Progenitor cell of endocrine pancreas (in vitro differentiated cells): Measurements from ENCODE around the gene TVP23A. TPM values are rescaled to one million over a fixed set of nuclear protein-coding genes. Genes with fewer than 3 reads are reported as not detected.
A peak's percentile ranks its signal among the peaks of the same experiment; 100 is the strongest.
"Not testable (repeated sequence)": the region's sequence is repeated elsewhere in the genome, so short reads cannot be mapped to it uniquely, and the experiment has no call there.

ENCODE experiments used
- DNase-seq: peaks from one replicate; pipeline ENCODE4 v3.0.0; 2021; ENCODE audit warnings: low spot score; ENCODE audit not compliant: unreplicated experiment
- H3K27ac Mint-ChIP-seq: 2 replicates; pipeline ENCODE4 v1.8.0; 2021; ENCODE audit warnings: mild to moderate bottlenecking, moderate library complexity, mixed read lengths
- H3K27me3 Mint-ChIP-seq: 2 replicates; pipeline ENCODE4 v1.8.0; 2021; ENCODE audit warnings: mixed read lengths
- H3K36me3 Mint-ChIP-seq: 2 replicates; pipeline ENCODE4 v1.8.0; 2022; ENCODE audit warnings: mixed read lengths; ENCODE audit not compliant: insufficient read depth
- H3K4me1 Mint-ChIP-seq: 2 replicates; pipeline ENCODE4 v1.8.0; 2021; ENCODE audit warnings: low read depth, mixed read lengths
- H3K4me3 Mint-ChIP-seq: 2 replicates; pipeline ENCODE4 v1.8.0; 2021; ENCODE audit warnings: low read depth, mild to moderate bottlenecking, moderate library complexity, mixed read lengths
- H3K9me3 Mint-ChIP-seq: 2 replicates; pipeline ENCODE4 v1.8.0; 2021; ENCODE audit warnings: low read depth, mixed read lengths
- CTCF ChIP-seq: fragments of 200-600 bp; sonication (generic); IDR thresholded peaks from one replicate; pipeline ENCODE4 v1.5.0; 2021; ENCODE audit warnings: antibody characterized with exemption, mild to moderate bottlenecking; ENCODE audit not compliant: unreplicated experiment
- total RNA-seq: library from RNA; stranded (reverse); gene quantifications from 2 replicates; pipeline ENCODE4 v1.2.1, GENCODE V29; 2021

The TVP23A gene
- total RNA-seq, 1 donor from 2014 or later = 8.5 TPM

- peaks cover 10% of the 10 kb centered on the region for H3K36me3 Mint-ChIP-seq
- no peaks in the 10 kb centered on the region for H3K9me3 Mint-ChIP-seq
- H3K4me1 Mint-ChIP-seq = peaks cover 14% of the 10 kb centered on the region
- H3K4me3 Mint-ChIP-seq = peak overlapping the region; percentile 18
- TF ChIP-seq CTCF = no peak
- no peak for DNase-seq
- no peak overlapping the region for H3K27ac Mint-ChIP-seq
- H3K27me3 Mint-ChIP-seq = no peaks in the 10 kb centered on the region
Measured at GRCh38 chr16:10745841-10746240, 72.8 kb downstream of the TVP23A start.

- DNase-seq = no peak
- no peak for TF ChIP-seq CTCF
Measured at GRCh38 chr16:10744370-10745030, 74.1 kb downstream of the TVP23A start.

GRCh38 chr16:10743610-10744369, 74.8 kb downstream of the TVP23A start, which contains the start of gene NUBP1:
TSS of gene NUBP1 (plus strand) at chr16:10743842. CDS start at chr16:10743864, 22 bp downstream.
- H3K36me3 Mint-ChIP-seq = peaks cover 7% of the 10 kb centered on the region
- H3K27ac Mint-ChIP-seq = peak within 1 kb of the TSS; percentile 100
- DNase-seq = peak; percentile 99
- TF ChIP-seq CTCF = no peak
- H3K4me1 Mint-ChIP-seq = peaks cover 14% of the 10 kb centered on the region
- peak within 1 kb of the TSS; percentile 96 for H3K4me3 Mint-ChIP-seq
- H3K27me3 Mint-ChIP-seq = no peaks in the 10 kb centered on the region
- no peaks in the 10 kb centered on the region for H3K9me3 Mint-ChIP-seq

More at GRCh38 chr16:10744370-10745030, 74.1 kb downstream of the TVP23A start:
- H3K9me3 Mint-ChIP-seq = no peaks in the 10 kb centered on the region
- peaks cover 14% of the 10 kb centered on the region for H3K4me1 Mint-ChIP-seq
- no peaks in the 10 kb centered on the region for H3K27me3 Mint-ChIP-seq
- peak overlapping the region; percentile 96 for H3K4me3 Mint-ChIP-seq
- H3K36me3 Mint-ChIP-seq = peaks cover 9% of the 10 kb centered on the region
- peak overlapping the region; percentile 100 for H3K27ac Mint-ChIP-seq

- no peak for TF ChIP-seq CTCF
- H3K4me1 Mint-ChIP-seq = peaks cover 14% of the 10 kb centered on the region
- peak overlapping the region; percentile 96 for H3K4me3 Mint-ChIP-seq
- H3K27ac Mint-ChIP-seq = peak overlapping the region; percentile 100
- H3K27me3 Mint-ChIP-seq = no peaks in the 10 kb centered on the region
- H3K36me3 Mint-ChIP-seq = peaks cover 4% of the 10 kb centered on the region
- no peak for DNase-seq
- H3K9me3 Mint-ChIP-seq = no peaks in the 10 kb centered on the region
Measured at GRCh38 chr16:10743227-10743609, 75.4 kb downstream of the TVP23A start.

GRCh38 chr16:10741844-10742243, 76.8 kb downstream of the TVP23A start:
- H3K4me1 Mint-ChIP-seq = peaks cover 17% of the 10 kb centered on the region
- no peak for DNase-seq
- peaks cover 3% of the 10 kb centered on the region for H3K36me3 Mint-ChIP-seq
- no peaks in the 10 kb centered on the region for H3K9me3 Mint-ChIP-seq
- no peak overlapping the region for H3K4me3 Mint-ChIP-seq
- no peak for TF ChIP-seq CTCF
- no peaks in the 10 kb centered on the region for H3K27me3 Mint-ChIP-seq
- no peak overlapping the region for H3K27ac Mint-ChIP-seq

- H3K27ac Mint-ChIP-seq, H3K9me3 Mint-ChIP-seq, H3K4me3 Mint-ChIP-seq, H3K36me3 Mint-ChIP-seq, H3K27me3 Mint-ChIP-seq, DNase-seq: not testable (repeated sequence)
- peaks cover 17% of the 10 kb centered on the region for H3K4me1 Mint-ChIP-seq
Measured at GRCh38 chr16:10741249-10741648, 77.3 kb downstream of the TVP23A start.
